ENCODE measurements around the gene ADGRG4.

Gene ADGRG4

GRCh38 chrX:136304493-136304892 lies 3.7 kb downstream of the ADGRG4 start:
- no peak for DNase-seq
- no peak for TF ChIP-seq CTCF (IDR thresholded peaks at IDR 0.05; ENCODE audit: low read depth, low read length, missing control alignments)
- H3K27ac ChIP-seq, result no peak overlapping the region
- no peak overlapping the region for H3K4me3 ChIP-seq (ENCODE audit: low read depth, low read length)
- in situ Hi-C loops (cut with HindIII; ENCODE audit: low pct_ligation_motif_present, low sequenced_read_pairs), result no loop called here
- H3K36me3 ChIP-seq (replicated peaks), result no peaks in the 10 kb centered on the region
- no peaks in the 10 kb centered on the region for H3K27me3 ChIP-seq (replicated peaks)

- Histone ChIP-seq H3K36me3 (replicated peaks) (no peaks in the 10 kb centered on the region), H3K4me3 (ENCODE audit: low read depth, low read length) (no peak overlapping the region), H3K27me3 (replicated peaks) (no peaks in the 10 kb centered on the region), H3K27ac (no peak overlapping the region)
- no peak for DNase-seq
- no peak for TF ChIP-seq CTCF (IDR thresholded peaks at IDR 0.05; ENCODE audit: low read depth, low read length, missing control alignments)
- in situ Hi-C loops (cut with HindIII; ENCODE audit: low pct_ligation_motif_present, low sequenced_read_pairs), result no loop called here
Measured at GRCh38 chrX:136306182-136306581, 5.4 kb downstream of the ADGRG4 start.

GRCh38 chrX:136307471-136307870 lies 6.7 kb downstream of the ADGRG4 start:
- Histone ChIP-seq H3K27ac (no peak overlapping the region), H3K36me3 (replicated peaks) (no peaks in the 10 kb centered on the region), H3K4me3 (ENCODE audit: low read depth, low read length) (no peak overlapping the region), H3K27me3 (replicated peaks) (no peaks in the 10 kb centered on the region)
- no peak for TF ChIP-seq CTCF (IDR thresholded peaks at IDR 0.05; ENCODE audit: low read depth, low read length, missing control alignments)
- in situ Hi-C loops (cut with HindIII; ENCODE audit: low pct_ligation_motif_present, low sequenced_read_pairs), result no loop called here
- no peak for DNase-seq

- Histone ChIP-seq H3K27ac (no peak overlapping the region), H3K4me3 (ENCODE audit: low read depth, low read length) (no peak overlapping the region), H3K27me3 (replicated peaks) (no peaks in the 10 kb centered on the region), H3K36me3 (replicated peaks) (no peaks in the 10 kb centered on the region)
- in situ Hi-C loops (cut with HindIII; ENCODE audit: low pct_ligation_motif_present, low sequenced_read_pairs), result no loop called here
- DNase-seq, result peak; percentile 53
- no peak for TF ChIP-seq CTCF (IDR thresholded peaks at IDR 0.05; ENCODE audit: low read depth, low read length, missing control alignments)
Measured at GRCh38 chrX:136310411-136310810, 9.6 kb downstream of the ADGRG4 start.

- Histone ChIP-seq H3K27ac (no peak overlapping the region), H3K4me3 (ENCODE audit: low read depth, low read length) (no peak overlapping the region), H3K36me3 (replicated peaks) (no peaks in the 10 kb centered on the region), H3K27me3 (replicated peaks) (no peaks in the 10 kb centered on the region)
- no peak for TF ChIP-seq CTCF (IDR thresholded peaks at IDR 0.05; ENCODE audit: low read depth, low read length, missing control alignments)
- no peak for DNase-seq
- in situ Hi-C loops (cut with HindIII; ENCODE audit: low pct_ligation_motif_present, low sequenced_read_pairs), result no loop called here
Measured at GRCh38 chrX:136318156-136318555, 17.4 kb downstream of the ADGRG4 start.

GRCh38 chrX:136318895-136319597 lies 18.3 kb downstream of the ADGRG4 start:
- H3K27me3 ChIP-seq (replicated peaks), result no peaks in the 10 kb centered on the region
- H3K4me3 ChIP-seq (ENCODE audit: low read depth, low read length), result no peak overlapping the region
- no peaks in the 10 kb centered on the region for H3K36me3 ChIP-seq (replicated peaks)
- no peak overlapping the region for H3K27ac ChIP-seq
- in situ Hi-C loops (cut with HindIII; ENCODE audit: low pct_ligation_motif_present, low sequenced_read_pairs), result no loop called here
- no peak for DNase-seq
- no peak for TF ChIP-seq CTCF (IDR thresholded peaks at IDR 0.05; ENCODE audit: low read depth, low read length, missing control alignments)
